Measurements from ENCODE around the gene CAPN15.

The CAPN15 gene

GRCh38 chr16:563072-563644 is 35.6 kb downstream of the CAPN15 start:
- DNase-seq, result no peak

- no peak for DNase-seq
Observed at GRCh38 chr16:564690-565418, 37.3 kb downstream of the CAPN15 start.

- no peak for DNase-seq
Observed at GRCh38 chr16:565419-566330, 38.2 kb downstream of the CAPN15 start.

GRCh38 chr16:566475-567372 is 39.2 kb downstream of the CAPN15 start, which contains the start of gene NHLRC4:
TSS of gene NHLRC4 (plus strand) at chr16:567005. CDS start at chr16:568048, 1,043 bp downstream.
- no peak for DNase-seq

DNA sequence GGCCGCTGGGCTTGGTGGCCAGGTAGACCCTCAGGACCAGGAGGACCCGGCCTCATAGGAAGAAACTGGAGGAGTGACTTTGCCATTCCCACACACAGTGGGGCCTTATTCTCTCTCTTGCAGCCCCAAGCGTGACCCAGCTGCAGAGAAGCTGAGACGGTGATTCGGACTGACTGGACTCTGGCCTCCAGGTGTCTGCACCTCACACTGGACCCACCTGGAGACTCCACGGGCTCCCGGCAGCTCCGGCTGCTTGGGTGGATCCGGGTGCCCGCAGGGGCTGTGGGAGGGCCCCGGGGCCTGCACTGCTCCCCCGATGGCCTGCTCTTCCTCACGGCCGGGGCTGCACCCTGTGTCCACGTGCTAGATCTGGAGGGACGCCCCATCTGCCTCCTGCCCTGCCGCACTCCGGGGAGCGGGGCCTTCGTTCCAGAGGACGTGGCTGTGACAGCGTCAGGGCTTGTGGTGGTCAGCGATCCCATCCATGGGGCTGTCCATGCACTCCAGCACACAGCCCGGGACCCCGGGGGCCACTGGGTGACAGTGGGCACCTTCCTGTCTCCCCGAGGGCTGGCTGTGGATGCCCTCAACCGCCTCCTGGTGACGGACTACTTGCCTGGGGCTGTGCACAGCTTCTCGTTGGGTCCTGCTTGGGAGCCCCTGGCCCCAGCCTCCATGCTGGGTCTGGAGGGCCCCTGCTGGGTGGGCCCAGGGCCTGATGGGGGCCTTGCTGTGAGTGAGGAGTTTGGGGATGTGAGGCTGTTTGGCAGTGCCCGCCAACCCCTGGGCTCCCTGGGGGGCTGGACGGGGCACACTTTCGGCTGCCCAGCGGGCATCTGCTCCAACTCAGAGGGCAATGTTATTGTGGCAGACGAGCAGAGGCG is 40.1 kb downstream of the CAPN15 start:
- no peak for DNase-seq

- no peak for DNase-seq
Observed at GRCh38 chr16:568401-569258, 41.1 kb downstream of the CAPN15 start.

DNA sequence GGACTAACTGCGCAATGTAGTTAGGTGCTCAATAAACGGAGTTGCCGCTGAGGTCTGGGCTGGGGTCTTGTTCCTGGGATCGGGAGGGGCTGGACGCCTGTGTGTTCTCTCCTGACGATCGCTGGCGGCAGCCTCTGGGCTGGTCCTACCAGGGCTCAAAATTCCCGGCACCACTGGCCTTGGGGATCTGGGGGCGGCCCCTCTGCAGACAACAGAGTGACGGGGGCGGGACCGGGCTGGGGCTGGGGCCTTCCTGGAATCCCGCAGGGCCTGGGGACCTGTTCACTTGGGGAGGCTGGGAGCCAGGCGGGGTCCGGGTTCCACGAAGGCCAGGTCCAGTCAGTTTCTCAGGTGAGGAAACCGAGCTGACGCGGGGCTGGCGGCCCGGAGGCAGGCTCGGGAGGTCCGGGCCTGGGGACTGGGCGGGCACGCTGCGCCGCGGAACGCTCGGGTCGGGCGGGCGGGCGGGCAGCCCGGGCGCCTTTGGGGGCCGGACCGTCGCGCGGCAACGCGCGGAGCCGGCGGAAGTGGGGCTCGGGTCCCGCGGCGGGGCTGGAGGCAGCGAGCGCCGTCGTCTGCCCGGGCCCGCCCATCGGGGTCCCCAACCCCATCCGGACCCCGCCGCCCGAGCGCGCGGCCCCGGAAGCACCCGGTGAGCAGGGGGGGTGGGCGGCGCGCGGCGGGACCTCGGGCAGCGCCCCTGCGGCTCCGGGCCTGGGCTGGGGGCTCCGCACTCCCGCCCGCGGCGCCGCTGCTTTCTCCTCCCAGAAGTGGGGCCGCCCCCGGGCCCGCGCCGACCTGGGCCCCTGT is 42.1 kb downstream of the CAPN15 start, which contains the start of gene PIGQ:
Gene PIGQ (plus strand): TSS at position 524 of the 810 bp plus-strand sequence. CDS start 4,107 bp downstream, outside the sequence.
- peak; percentile 53 for DNase-seq

GRCh38 chr16:572865-573650 is 45.5 kb downstream of the CAPN15 start:
- no peak for DNase-seq

DNA sequence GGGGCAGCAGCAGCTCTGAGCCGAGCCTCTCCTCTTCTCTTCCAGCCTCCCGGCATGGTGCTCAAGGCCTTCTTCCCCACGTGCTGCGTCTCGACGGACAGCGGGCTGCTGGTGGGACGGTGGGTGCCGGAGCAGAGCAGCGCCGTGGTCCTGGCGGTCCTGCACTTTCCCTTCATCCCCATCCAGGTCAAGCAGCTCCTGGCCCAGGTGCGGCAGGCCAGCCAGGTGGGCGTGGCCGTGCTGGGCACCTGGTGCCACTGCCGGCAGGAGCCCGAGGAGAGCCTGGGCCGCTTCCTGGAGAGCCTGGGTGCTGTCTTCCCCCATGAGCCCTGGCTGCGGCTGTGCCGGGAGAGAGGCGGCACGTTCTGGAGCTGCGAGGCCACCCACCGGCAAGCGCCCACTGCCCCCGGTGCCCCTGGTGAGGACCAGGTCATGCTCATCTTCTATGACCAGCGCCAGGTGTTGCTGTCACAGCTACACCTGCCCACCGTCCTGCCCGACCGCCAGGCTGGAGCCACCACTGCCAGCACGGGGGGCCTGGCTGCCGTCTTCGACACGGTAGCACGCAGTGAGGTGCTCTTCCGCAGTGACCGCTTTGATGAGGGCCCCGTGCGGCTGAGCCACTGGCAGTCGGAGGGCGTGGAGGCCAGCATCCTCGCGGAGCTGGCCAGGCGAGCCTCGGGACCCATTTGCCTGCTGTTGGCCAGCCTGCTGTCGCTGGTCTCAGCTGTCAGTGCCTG is 46.7 kb downstream of the CAPN15 start:
- DNase-seq, result no peak

DNA sequence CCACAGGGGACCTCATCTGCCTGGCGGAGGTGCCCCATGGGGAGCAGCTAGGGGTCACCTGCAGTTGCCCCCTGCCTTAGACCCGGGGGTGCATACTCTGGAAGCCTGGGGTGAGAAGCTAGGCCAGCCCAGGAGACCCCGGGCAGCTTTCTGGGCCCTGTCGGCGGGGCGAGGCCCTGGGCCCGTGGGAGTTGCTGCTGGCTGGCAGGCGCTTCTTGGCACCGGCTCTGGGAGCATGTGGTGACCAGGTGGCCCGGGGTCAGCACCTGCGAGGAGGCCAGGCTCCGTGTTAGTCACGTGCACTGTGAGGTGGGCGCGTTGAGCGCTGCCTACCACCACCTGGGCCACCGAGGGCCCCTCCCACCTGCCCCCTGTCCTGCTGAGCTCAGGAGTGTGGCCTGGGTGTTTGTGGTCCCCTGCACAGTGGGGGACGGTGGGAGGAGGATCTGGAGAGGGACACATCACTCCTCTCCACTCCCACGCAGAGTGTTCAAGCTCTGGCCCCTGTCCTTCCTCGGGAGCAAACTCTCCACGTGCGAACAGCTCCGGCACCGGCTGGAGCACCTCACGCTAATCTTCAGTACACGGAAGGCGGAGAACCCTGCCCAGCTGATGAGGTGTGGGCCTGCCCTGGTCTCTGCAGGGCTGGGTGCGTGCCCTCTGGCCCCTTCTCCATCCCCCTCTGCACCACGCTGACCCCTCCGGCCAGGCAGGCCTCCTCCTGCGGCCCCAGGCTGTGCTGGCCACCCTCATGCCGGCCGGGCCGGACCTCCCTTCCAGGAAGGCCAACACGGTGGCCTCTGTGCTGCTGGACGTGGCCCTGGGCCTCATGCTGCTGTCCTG is 48.1 kb downstream of the CAPN15 start:
- DNase-seq, result no peak

- DNase-seq, result no peak
Observed at GRCh38 chr16:576197-576822, 48.8 kb downstream of the CAPN15 start.

GRCh38 chr16:576823-577201 is 49.3 kb downstream of the CAPN15 start:
- no peak for DNase-seq

GRCh38 chr16:577796-578195 is 50.3 kb downstream of the CAPN15 start:
- DNase-seq, result no peak

DNA sequence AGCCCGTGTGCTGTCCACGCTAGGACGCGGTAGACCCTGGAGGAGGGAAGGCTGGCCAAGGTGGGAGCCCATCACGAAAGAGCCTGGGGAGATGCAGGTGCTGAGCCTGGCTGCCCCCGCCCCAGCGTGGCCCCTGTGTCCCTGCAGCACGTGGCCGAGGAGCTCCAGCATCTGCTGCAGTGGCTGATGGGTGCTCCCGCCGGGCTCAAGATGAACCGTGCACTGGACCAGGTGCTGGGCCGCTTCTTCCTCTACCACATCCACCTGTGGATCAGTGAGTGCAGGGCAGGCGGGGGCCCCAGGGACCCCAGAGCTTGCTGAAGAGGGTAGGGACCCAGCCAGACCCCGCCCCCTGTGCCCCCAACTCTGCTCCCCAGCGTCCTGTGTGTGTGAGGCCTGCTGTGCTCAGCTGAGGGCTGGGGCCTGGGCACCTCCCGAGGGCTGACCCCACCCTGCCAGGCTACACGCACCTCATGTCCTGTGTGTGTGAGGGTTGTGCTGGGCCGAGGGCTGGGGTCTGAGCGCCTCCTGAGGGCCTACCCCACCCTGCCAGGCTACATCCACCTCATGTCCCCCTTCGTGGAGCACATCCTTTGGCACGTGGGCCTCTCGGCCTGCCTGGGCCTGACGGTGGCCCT is 50.8 kb downstream of the CAPN15 start:
- DNase-seq, result no peak

DNA sequence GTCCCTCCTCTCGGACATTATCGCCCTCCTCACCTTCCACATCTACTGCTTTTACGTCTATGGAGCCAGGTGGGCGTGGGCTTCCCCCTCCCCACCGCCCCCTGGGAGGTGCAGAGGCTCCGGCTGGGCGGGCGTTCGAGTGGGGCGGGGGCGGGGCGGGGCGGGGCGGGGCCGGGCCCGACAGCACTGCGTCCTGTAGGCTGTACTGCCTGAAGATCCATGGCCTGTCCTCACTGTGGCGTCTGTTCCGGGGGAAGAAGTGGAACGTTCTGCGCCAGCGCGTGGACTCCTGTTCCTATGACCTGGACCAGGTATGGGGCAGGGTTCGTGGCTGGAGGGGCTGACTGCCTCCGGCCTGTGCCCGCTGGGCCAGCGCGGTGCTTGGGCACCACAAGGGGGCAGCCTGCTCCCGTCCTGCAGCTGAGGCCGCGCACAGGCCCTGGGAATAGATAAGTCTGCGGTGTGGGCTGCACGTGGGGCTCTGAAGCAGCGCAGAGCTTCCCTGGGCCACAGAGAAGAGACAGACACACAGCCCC is 51.4 kb downstream of the CAPN15 start:
- no peak for DNase-seq

All from activated gamma-delta T cell (primary cell).